ENCODE results near the gene APOBEC3A. TPM values are rescaled to one million over a fixed set of nuclear protein-coding genes. Genes with fewer than 3 reads are reported as not detected.

APOBEC3A gene
- total RNA-seq, 1 donor from 2014 or later = 9.0 TPM

GRCh38 chr22:38953091-38953490 is 4.3 kb upstream of the APOBEC3A start:
- DNase-seq (no peak), ATAC-seq (no peak)
- no peaks in the 10 kb centered on the region for H3K9me3 ChIP-seq
- H3K36me3 ChIP-seq = no peaks in the 10 kb centered on the region
- no peaks in the 10 kb centered on the region for H3K27me3 ChIP-seq
- intact Hi-C loops (cut with DNase I) = no loop called here
- H3K27ac ChIP-seq = no peak overlapping the region
- TF ChIP-seq CTCF (IDR thresholded peaks at IDR 0.05) = no peak
- peaks cover 3% of the 10 kb centered on the region for H3K4me1 ChIP-seq
- no peak overlapping the region for H3K4me3 ChIP-seq

- TF ChIP-seq CTCF (IDR thresholded peaks at IDR 0.05) = no peak
- Histone ChIP-seq H3K36me3 (no peaks in the 10 kb centered on the region), H3K4me1 (peaks cover 3% of the 10 kb centered on the region), H3K27me3 (no peaks in the 10 kb centered on the region), H3K4me3 (no peak overlapping the region), H3K9me3 (no peaks in the 10 kb centered on the region), H3K27ac (no peak overlapping the region)
- ATAC-seq (peak; percentile 68), DNase-seq (no peak)
- intact Hi-C loops (cut with DNase I) = no loop called here
These were observed 3.6 kb upstream of the APOBEC3A start for GRCh38 chr22:38953577-38954413.

- intact Hi-C loops (cut with DNase I) = no loop called here
- Histone ChIP-seq H3K27me3 (no peaks in the 10 kb centered on the region), H3K27ac (no peak overlapping the region), H3K4me3 (no peak overlapping the region), H3K4me1 (peaks cover 3% of the 10 kb centered on the region), H3K36me3 (no peaks in the 10 kb centered on the region), H3K9me3 (no peaks in the 10 kb centered on the region)
- no peak for TF ChIP-seq CTCF (IDR thresholded peaks at IDR 0.05)
- no peak for ATAC-seq
- DNase-seq = no peak
These were observed 2.9 kb upstream of the APOBEC3A start for GRCh38 chr22:38954414-38955043.

- H3K4me3 ChIP-seq = no peak overlapping the region
- no peak for ATAC-seq
- no peak overlapping the region for H3K27ac ChIP-seq
- H3K9me3 ChIP-seq = no peaks in the 10 kb centered on the region
- no peak for TF ChIP-seq CTCF (IDR thresholded peaks at IDR 0.05)
- intact Hi-C loops (cut with DNase I) = no loop called here
- DNase-seq = no peak
- no peaks in the 10 kb centered on the region for H3K27me3 ChIP-seq
- peaks cover 3% of the 10 kb centered on the region for H3K4me1 ChIP-seq
- H3K36me3 ChIP-seq = no peaks in the 10 kb centered on the region
These were observed 2.0 kb upstream of the APOBEC3A start for GRCh38 chr22:38955250-38955905.

GRCh38 chr22:38955926-38956325 is 1.5 kb upstream of the APOBEC3A start:
- Histone ChIP-seq H3K4me1 (peaks cover 3% of the 10 kb centered on the region), H3K9me3 (no peaks in the 10 kb centered on the region), H3K36me3 (no peaks in the 10 kb centered on the region), H3K27me3 (no peaks in the 10 kb centered on the region), H3K4me3 (no peak overlapping the region), H3K27ac (no peak overlapping the region)
- intact Hi-C loops (cut with DNase I) = no loop called here
- ATAC-seq (no peak), DNase-seq (no peak)
- TF ChIP-seq CTCF (IDR thresholded peaks at IDR 0.05) = no peak

Measured in upper lobe of right lung (tissue), 1 donor.